Purkinje cell (primary cell): Measurements from ENCODE around the gene UCN2. TPM values are rescaled to one million over a fixed set of nuclear protein-coding genes. Genes with fewer than 3 reads are reported as not detected.

ENCODE experiments used
- polyA plus RNA-seq: library from polyadenylated mRNA; unstranded; fragments of >200 nt; fragmentation: Nextera tagmentation; gene quantifications from 2 replicates; pipeline ENCODE4 v1.2.1, GENCODE V29; 2014

UCN2 gene, protein sequence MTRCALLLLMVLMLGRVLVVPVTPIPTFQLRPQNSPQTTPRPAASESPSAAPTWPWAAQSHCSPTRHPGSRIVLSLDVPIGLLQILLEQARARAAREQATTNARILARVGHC
- not detected in 2 replicates for polyA plus RNA-seq

DNA sequence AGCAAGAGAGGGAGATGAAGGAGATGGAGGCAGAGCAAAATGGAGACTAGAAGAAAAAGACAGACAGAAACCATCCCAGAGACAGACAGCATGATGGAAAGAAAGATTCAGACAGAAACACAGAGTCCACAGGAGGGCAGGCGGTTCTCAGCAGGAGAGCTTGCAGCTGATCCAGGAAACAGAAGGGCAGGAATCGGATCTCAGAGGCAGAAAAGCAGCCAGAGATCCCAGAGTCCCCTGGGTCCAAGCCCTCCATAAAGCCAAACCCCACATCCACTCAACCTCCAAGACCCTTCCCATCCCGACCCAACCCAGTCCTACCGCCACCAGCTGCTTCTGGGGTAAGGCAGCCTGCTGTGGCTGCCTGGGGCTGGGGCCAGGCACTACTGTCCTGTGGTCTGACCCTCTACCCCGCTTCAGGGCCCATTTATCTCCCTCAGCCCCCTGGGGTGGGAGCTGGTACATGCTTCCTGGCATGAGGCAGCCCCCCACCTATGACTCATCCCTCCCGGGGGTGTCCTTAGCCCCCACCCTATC, at the start of gene UCN2:
TSS of gene UCN2 (minus strand) at position 400 of the 537 bp plus-strand sequence. CDS start 657 bp downstream, outside the sequence.

DNA sequence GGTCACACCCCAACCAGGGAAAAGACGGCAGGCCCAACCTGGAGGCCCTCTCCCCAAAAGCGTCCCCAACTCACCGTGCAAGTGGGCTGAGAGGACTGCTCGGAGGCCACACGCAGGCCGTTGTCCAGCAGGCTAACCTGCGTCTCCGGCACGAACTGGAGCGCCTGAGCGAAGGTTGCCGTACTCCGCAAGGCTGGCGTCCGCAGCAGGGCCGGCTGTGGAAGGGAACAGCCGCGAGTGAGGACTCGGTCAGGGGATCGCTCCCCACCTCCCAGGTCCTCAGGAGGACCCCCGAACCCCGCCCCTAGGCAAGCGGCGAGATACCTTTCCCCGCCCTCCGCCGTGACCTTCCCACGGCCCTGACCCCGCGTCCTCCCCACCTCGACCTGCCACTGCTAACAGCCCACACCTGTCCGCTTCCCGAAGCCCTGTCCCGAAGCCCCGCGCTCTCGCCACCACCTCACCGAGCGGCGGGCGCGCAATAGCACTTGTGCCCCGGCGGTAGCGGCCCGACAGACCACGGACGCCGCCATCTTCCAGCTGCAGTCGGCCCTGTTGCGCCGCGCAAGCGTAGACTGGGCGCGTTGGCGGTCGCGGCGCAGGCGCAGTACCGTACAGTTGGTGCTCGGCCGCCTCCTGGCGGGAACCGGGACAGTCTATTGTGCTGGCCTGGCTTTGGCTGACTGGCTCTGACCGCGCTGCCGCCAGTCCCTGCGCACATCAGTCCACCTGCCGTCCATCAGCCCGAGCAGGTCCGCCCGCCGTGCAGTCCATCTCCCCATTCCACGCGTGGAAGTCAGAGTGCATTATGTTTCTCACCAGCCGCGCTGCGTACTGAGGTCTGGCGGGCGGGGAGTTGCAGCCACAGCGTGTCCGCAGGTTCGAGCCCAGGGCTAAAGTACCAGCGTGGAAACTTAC, 45.8 kb upstream of the UCN2 start, which contains the start of gene UQCRC1:
TSS of gene UQCRC1 (minus strand) at position 559 of the 918 bp plus-strand sequence. CDS start at position 533, 26 bp downstream.

DNA sequence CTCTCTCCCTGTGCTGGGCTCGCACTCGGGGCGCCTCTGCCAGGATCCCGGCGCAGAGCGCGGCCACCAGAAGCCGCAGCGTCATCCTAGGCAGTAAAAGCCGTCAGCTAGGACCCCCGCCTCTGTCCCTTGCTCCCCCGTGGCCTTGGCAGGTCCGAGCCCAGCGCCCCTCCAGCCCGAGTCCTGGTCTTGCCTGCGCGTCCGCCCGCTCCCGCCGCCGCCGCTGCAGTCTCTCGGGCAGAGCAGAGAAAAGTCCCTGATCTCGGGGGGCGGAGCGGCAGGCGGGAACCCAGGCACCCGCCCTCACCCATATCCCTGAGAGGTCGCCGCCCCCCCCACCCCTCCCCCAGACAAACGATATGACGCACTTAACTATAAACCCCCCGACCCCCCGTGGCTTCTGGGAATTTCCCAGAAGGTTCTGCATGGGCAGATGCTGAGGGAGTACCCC, 31.5 kb upstream of the UCN2 start, which contains the start of gene COL7A1:
TSS of gene COL7A1 (minus strand) at position 255 of the 451 bp plus-strand sequence. CDS start at position 85, 170 bp downstream.

DNA sequence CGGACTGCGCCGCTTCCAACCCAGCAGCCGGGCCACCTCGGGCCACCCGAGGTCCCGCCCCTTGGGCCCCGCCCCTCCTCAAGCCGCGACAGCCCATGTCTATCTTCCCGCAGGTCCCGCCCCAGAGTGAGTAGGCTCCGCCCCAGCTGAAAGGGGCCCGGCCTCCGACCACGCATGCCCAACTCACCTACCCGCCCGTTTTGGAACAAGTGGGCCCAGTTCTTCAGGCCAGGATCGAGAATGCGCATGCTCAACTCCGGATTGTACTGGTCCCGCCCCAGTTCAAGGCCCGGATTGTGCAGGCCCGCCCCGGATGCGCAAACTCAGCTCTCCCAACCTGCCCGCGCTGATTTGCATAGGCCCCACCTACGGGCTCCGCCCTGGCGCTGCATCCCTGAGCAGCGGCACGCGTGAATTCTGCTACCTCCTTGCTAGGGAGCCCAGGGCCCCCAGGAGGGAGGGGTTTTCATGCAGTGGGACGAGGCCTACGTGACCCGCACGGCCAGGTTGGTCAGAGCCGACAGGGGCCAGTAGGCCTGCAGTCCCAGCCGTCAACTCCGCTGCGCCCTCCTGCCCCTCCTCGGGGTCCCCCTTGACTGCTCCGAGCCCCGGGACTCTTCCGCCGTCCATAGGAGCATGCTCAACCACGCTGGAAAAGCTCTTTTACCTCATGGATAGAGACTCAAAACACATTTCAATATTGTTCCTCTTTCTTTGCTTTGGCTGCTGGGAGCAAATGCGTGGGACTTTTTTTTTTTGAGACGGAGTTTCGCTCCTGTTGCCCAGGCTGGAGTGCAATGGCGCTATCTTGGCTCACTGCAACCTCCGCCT, 6.6 kb downstream of the UCN2 start, which contains the start of gene PFKFB4:
TSS of gene PFKFB4 (minus strand) at position 8 of the 831 bp plus-strand sequence. CDS start 26 bp downstream, outside the sequence.

Other genes with a start within 250 kb of the UCN2 start
- not detected in 2 replicates for gene SPINK8, start 230.1 kb downstream of the UCN2 start, polyA plus RNA-seq
- gene FBXW12, start 191.6 kb downstream of the UCN2 start, polyA plus RNA-seq: 0.17 TPM in 1 of 2 replicates, not detected in the other
- gene PLXNB1, start 133.7 kb downstream of the UCN2 start, polyA plus RNA-seq: 3.9 and 5.4 TPM in 2 replicates
- 8.2 and 14.0 TPM in 2 replicates for gene CCDC51, start 123.7 kb downstream of the UCN2 start, polyA plus RNA-seq
- 1,236 and 1,273 TPM in 2 replicates for gene TMA7, start 123.5 kb downstream of the UCN2 start, polyA plus RNA-seq
- gene ATRIP, start 117.0 kb downstream of the UCN2 start, polyA plus RNA-seq: 0.77 TPM in 1 of 2 replicates, not detected in the other
- 28.2 and 29.0 TPM in 2 replicates for gene SHISA5, start 59.6 kb downstream of the UCN2 start, polyA plus RNA-seq
- gene PFKFB4, start 7.0 kb downstream of the UCN2 start, polyA plus RNA-seq: 0.43 and 2.6 TPM in 2 replicates
- 2.1 and 3.4 TPM in 2 replicates for gene COL7A1, start 31.5 kb upstream of the UCN2 start, polyA plus RNA-seq
- 184 and 241 TPM in 2 replicates for gene UQCRC1, start 45.9 kb upstream of the UCN2 start, polyA plus RNA-seq
- gene TMEM89, start 58.0 kb upstream of the UCN2 start, polyA plus RNA-seq: not detected in 2 replicates
- not detected in 2 replicates for gene SLC26A6, start 71.7 kb upstream of the UCN2 start, polyA plus RNA-seq
- gene CELSR3, start 99.1 kb upstream of the UCN2 start, polyA plus RNA-seq: 0.59 and 1.1 TPM in 2 replicates
- gene NCKIPSD, start 122.1 kb upstream of the UCN2 start, polyA plus RNA-seq: 8.5 and 10.9 TPM in 2 replicates
- 47.0 and 56.5 TPM in 2 replicates for gene IP6K2, start 153.4 kb upstream of the UCN2 start, polyA plus RNA-seq